GM19193 (cell line): ENCODE results near the gene MRPS5.

Experiments
- POLR2A ChIP-seq: IDR thresholded peaks from 4 replicates; pipeline ENCODE4 v1.6.1; 2011; ENCODE audit not compliant: insufficient read depth, insufficient read length; ENCODE audit errors: extremely low read depth

MRPS5 gene

DNA sequence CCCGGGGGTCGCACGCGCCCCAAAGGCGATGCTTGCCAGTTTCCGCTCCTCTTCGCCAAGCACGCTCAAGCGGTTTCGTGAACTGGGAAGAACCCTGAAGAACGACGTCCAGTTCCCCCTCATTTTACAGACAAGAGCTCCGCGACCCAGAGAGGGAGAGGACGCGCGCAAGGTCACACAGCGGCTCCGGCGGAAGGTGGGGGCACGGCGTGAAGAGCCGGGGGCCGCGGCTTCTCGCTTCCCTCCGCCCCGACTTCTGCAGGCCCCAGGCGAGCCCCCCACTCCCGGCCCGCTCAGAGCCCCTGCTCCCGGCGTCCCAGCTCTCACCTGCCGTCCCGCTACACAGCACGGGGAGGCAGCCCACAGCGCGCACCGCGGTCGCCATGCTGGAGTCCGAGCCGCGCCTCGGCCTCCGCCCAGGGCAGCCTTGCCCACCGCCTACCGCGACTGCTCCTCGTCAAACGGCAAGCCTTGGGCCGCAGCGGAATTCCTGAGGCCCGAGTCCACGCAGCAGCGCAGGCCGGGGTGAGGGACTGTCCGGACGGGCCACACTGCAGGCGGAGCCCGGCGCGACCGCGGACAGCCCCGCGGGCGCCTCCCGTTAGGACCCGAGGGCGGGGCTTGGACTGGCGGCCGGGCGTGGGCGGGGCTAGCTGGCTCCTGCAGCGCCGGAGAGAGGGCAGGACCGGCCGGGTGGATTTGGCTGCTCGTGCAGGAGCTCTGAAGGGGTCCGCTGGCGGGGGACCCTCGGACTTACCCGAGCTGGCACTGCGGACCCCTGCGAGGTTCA, at the start of gene MRPS5:
Gene MRPS5, minus strand, starts transcription at position 402 of the 790 bp plus-strand sequence. Its CDS starts 17 bp downstream, at position 385.
- TF ChIP-seq POLR2A = peak; percentile 82

DNA sequence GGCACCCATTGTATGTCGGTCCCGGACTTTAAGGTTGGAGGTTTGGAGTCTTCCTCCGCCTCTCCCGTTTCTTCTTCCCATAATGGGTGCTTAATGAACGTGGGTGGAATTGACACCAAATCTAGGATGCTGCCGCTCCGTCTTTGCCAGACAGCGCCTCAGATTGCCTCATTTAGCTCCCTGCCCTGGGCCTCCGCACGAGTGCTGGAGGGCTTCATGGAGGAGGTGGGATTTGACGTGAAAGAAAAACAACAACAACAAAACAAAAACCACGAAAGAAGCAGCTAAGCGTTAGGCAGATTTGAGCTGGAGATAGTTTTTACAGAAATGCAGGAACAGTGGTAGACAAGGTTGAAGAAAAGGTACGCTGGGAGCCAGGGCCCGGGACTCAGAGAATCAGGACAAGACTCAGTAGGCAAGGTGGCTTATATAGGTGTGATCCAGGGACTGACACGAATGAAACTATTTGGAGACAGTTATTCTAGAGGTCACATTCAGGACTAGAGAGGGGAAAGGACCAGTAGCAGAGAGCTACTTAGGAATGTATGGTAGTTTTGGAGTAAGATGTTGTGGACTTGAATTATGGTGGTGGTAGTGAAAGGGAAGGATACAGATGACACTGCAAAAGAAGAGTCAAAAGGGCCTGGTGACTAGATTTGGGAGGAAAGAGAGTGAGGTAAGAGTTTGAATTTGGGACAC, 44.6 kb upstream of the MRPS5 start:
- TF ChIP-seq POLR2A = no peak

DNA sequence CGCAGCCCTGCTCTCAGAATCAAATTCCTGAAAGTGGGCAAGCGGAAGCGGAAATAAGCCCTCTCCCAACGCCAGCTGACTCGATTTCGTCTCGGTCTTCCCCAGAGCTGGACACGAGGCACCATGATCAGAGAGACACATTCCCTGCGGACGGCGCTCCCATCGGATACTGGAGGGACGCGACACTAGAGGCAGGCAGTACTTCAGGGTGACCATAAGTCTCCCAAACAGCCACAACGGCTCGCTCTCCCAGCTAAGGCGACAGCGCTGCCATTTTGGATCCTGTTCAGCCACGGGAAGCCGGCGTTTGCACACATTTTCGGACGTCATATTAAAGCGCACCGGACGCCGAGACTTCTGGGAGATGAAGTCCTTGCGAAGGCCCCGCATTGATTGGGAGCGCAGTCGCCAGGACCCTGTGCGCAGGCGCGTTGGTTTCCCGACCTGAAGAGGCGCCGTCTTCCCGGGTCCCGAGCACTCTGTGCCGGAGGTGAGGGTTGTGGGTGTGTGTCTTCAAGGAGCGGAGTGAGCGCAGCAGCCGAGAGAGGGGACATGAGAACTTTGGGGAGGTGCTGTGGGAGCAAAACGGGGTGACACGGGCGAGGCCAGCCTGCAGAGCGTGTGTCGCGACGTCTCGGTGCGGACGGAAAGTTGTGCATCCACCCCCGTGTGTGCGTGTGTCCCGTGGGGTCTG, 43.9 kb upstream of the MRPS5 start, which contains the start of gene ZNF2:
Gene ZNF2, plus strand, starts transcription at position 439 of the 694 bp plus-strand sequence. CDS start 10,418 bp downstream, outside the sequence.
- TF ChIP-seq POLR2A = peak; percentile 93

DNA sequence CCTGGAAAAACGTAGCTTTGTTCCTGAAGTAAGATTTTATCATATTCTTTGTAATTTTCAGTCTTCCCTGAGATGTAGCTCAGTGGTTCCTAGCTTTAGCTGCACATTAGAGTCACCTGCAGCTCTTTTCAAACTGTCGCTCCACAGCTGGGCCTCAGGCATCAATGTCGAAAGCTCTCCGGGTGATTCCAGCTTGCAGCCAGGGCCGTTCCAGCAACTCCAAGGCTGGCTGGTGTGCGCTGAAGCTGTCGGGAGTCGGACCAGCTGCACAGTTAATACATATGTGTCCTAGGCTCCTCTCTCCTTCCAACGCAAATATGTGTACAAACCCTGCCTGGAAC, 43.4 kb upstream of the MRPS5 start:
- no peak for TF ChIP-seq POLR2A

DNA sequence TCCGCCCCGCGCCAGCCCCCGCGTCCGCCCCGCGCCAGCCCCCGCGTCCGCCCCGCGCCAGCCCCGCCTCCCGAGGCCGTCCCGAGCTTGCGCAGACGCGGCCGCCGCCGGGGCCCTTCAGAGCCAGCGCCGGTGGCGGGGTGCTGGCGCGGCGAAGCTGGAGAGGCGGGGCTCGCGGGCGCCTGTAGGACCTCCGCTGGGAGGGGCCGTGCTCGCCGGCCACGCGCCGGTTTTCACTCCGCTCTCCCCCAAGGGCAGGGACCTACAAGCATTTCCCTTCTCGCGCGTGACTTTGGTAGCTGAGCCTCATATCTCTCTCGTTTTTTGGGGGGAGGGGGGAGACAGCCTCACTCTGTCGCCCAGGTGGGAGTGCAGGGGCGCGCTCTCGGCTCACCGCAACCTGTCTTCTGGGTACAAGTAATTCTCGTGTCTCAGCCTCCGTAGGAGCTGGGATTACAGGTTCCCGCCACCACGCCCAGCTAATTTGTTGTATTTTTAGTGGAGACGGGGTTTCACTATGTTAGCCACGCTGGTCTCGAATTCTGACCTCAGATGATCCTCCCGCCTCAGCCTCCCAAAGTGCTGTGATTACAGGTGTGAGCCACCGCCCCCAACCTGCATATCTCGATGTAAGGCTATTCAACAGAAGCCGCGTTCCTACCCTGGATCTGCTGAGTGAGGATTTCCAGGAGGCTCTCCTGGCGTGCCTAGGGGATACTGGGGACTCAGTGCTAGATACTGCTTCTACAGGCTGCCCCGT, 38.3 kb upstream of the MRPS5 start, which contains the start of gene ZNF514:
Gene ZNF514, minus strand, starts transcription at position 159 of the 760 bp plus-strand sequence. CDS start 6,595 bp downstream, outside the sequence.
- TF ChIP-seq POLR2A = peak; percentile 50

DNA sequence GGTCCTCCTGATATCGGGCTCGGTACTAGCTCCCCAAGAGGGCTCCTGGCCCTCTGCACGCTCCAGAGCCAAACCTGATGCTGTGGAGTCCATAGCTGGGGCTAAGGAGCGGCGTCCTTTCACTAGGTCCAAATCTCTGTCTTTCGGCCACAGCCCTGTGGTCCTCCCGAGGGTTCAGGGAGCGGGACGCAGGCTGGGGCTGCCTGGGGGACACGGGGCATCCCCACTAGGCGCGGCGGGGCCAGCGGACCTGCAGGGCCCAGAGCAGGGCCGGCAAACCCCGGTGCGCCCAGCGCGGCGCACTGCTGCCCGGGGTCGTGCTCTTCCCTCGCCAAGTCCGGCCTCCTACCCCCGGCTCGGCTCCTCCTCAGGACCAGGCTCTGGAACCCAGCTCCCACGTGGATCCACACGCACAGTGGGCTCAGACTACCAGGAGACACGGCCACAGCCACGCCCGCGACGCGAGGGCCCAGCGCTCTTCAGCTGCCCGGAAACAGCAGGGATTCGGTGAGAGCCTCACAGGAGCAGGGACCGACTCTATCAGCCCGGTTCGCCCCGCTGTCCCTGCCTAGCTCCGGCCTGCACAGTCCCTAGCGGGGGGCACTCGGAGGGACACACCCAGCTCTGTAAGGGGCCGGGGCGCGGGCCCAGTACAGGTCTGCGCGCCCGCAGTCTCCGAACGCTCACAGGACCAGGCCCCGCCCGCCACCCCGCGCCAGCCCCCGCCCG, 37.4 kb upstream of the MRPS5 start:
- no peak for TF ChIP-seq POLR2A

DNA sequence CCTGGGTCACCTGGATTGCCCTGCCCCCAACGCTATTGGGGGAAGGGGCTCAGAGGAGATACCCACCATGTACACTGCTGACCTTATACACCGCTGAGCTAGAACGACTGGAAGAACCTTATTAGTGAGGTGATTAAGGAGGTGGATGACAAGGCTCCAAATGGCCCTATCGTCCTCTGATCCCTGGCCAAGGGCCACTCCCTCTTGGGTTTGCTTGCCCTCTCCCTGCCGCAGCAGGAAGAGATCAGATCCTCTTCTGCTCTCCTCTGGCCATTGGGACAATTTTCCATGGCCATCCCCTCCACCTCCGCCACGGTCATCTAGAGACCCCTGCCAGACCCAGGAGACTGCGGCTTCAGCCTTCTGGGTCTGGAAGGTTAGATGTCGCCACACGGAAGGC, 36.8 kb upstream of the MRPS5 start:
- no peak for TF ChIP-seq POLR2A

DNA sequence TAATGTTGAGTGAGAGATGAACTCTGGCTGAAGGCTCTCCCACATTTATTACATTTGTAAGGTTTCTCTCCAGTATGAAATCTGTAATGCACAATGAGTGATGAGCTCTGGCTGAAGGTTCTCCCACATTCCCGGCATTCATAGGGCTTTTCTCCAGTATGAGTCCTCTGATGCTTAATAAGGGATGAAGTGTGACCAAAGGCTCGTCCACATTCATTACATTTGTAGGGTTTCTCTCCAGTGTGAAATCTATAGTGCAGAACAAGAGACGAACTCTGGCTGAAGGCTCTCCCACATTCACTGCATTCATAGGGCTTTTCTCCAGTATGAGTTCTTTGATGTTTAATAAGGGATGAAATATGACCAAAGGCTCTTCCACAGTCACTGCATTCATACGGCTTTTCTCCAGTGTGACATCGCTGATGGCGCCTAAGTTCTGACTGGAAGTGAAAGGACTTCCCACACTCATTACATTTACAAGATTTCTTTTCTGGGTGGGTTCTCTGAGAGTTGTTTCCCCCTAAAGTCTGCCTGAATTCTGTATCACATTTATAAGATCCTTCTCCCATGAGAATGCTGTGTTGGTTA, 27.9 kb upstream of the MRPS5 start:
- no peak for TF ChIP-seq POLR2A

DNA sequence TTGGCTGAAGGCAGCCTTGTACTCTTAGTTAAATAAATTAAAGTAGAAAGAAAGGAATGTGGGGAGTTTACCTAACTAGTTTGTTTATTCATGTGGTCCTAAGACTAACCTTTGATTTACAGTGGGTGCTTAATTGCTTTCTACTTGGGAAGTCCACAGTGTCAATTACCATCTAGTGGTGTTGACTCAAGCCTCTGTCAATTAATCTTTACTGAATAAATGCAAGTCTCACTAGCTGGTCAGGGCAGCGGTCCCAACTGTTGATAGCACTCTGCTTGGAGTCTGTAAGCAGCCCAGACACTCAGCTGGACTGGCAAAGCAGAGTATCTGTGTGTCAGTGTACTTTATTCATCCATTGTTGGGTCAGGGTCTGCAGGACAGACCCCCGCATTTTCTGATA, 22.2 kb upstream of the MRPS5 start:
- TF ChIP-seq POLR2A = no peak

DNA sequence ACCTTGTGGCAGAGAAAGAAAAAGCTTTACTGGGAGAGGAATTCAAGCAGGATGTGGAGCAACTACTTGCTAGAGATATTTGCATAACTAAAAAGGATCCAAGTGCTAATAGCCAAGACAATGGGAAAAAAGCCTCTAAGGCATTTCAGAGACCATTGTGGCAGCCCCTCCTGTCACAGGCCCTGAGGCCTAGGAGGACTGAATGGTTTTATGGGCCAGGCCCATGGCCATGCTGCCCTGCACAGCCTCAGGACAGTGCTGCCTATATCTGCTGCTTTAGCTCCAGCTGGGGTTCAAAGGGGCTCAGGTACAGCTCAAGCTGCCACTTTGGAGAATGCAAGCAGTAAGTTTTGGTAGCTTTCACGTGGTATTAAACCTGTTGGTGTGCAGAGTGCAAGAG, 17.1 kb upstream of the MRPS5 start:
- TF ChIP-seq POLR2A = no peak

DNA sequence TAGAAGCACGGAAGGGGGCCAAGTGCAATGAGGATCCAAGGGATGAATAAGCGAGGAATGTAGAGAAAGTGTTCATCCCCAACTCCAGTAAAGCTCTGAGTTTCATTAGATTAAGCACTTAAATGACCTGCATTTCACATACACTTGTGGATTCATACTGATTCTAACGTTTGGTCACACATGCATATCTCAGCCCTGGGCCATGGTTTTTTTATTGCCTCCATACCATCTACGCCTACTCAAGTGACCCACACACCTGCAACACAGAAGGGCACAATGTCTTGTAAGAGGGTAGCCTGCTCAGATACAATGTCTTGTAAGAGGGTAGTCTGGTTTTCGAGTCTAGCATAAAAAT, 566 bp upstream of the MRPS5 start:
- TF ChIP-seq POLR2A = no peak

DNA sequence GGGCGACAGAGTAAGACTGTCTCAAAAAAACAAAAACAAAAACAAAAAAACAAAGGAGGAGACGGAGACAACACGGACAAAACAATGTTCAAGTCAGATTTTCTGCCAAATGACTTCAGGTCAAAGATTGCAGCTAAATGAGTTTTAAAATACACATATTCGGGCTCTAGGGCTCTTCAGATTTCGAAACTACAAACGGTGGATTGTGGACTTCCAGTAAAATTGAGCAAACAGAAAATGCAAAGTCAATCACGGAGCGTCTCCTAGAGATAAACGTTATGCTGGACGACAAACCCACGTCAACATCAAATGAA, 558 bp downstream of the MRPS5 start:
- TF ChIP-seq POLR2A = no peak

DNA sequence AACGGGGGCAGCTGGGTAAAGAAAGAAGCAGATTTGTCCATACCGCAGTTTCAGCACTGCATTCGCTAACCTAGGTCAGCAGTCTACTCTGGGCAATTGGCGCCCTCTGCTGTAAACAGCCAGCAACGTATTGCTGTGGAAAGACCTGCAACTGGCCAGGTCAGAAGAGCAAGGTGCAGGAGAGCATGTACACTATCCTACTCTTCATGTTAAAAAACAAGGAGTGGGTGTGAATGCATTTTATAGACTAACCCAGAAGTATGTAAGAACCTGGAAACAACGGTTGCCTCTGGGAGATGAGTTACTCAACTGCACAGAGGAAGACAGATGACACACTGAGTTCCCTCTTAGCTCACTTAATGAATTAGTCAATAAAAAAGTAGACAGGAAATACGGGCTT, 6.2 kb downstream of the MRPS5 start:
- no peak for TF ChIP-seq POLR2A

DNA sequence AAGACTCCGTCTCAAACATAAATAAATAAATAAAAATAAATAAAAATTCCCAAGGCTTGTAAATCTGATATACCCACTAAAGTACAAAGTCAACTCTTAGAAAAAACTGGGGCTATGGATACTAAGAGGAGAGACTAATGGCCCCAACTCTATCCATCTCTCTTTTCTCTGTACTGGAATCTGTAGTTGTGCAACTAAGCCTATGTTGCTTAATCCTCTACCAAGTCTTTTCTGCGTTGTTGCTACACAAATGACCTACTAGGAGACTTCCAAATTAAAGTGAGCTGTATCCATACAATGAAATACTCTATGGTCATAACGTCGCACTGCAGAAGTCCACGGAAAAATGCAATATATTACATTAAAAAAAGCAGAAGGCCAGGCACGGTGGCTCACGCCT, 8.1 kb downstream of the MRPS5 start:
- TF ChIP-seq POLR2A = no peak
